ENCODE measurements around the gene GPR89B. TPM values are rescaled to one million over a fixed set of nuclear protein-coding genes. Genes with fewer than 3 reads are reported as not detected.
"Not testable (repeated sequence)": the region's sequence is repeated elsewhere in the genome, so short reads cannot be mapped to it uniquely, and the experiment has no call there.

The GPR89B gene
- polyA plus RNA-seq, 3 donors = 2.5 to 7.7 (median 7.7) TPM

GRCh38 chr1:147958906-147959305, 30.7 kb downstream of the GPR89B start:
- H3K4me3 ChIP-seq (replicated peaks in 1 of 3; ENCODE audit: low read depth in 2 of 3, low read length in 3 of 3); H3K9me3 Mint-ChIP-seq; H3K4me1 Mint-ChIP-seq; DNase-seq; H4K20me1 ChIP-seq (ENCODE audit: insufficient read depth, low read length); H3K79me2 ChIP-seq (ENCODE audit: insufficient read depth, low read length); H3K36me3 Mint-ChIP-seq; H3K27me3 ChIP-seq (ENCODE audit: control insufficient read depth in 2 of 2, insufficient read depth in 2 of 2, low read length in 2 of 2); intact Hi-C loops (cut with micrococcal nuclease); H3K27me3 Mint-ChIP-seq (ENCODE audit: low read depth in 3 of 3); H3K4me1 ChIP-seq (ENCODE audit: control insufficient read depth in 1 of 2, insufficient read depth in 2 of 2, low read length in 2 of 2); H3K27ac ChIP-seq (ENCODE audit: low read depth in 1 of 2, low read length in 2 of 2); H2AFZ ChIP-seq (ENCODE audit: insufficient read depth, low read depth, low read length, poor library complexity, severe bottlenecking); H3K9ac ChIP-seq (ENCODE audit: insufficient read depth, low read length, poor library complexity, severe bottlenecking); H3K36me3 ChIP-seq (replicated peaks in 1 of 2; ENCODE audit: control insufficient read depth in 1 of 2, insufficient read depth in 2 of 2, low read length in 2 of 2); H3K27ac Mint-ChIP-seq; H3K9me3 ChIP-seq (replicated peaks in 1 of 2; ENCODE audit: control insufficient read depth in 1 of 2, insufficient read depth in 1 of 2, low read length in 2 of 2); H3K4me3 Mint-ChIP-seq; H3K4me2 ChIP-seq (replicated peaks; ENCODE audit: extremely low read depth, low read length, poor library complexity, severe bottlenecking): not testable (repeated sequence)
- WGBS (ENCODE audit: insufficient coverage) = no CpG with 5 or more reads among the region's 1 CpG

- not testable (repeated sequence) for H3K27ac Mint-ChIP-seq
These were observed 31.5 kb downstream of the GPR89B start for GRCh38 chr1:147959680-147960079.

GRCh38 chr1:147964575-147964974, 36.4 kb downstream of the GPR89B start:
- DNase-seq; H3K36me3 Mint-ChIP-seq; H3K4me1 Mint-ChIP-seq; H3K4me1 ChIP-seq (ENCODE audit: control insufficient read depth in 1 of 2, insufficient read depth in 2 of 2, low read length in 2 of 2); H3K27ac Mint-ChIP-seq; H3K27ac ChIP-seq (ENCODE audit: low read depth in 1 of 2, low read length in 2 of 2); H3K4me3 ChIP-seq (replicated peaks in 1 of 3; ENCODE audit: low read depth in 2 of 3, low read length in 3 of 3); H3K27me3 ChIP-seq (ENCODE audit: control insufficient read depth in 2 of 2, insufficient read depth in 2 of 2, low read length in 2 of 2); H4K20me1 ChIP-seq (ENCODE audit: insufficient read depth, low read length); H3K9me3 ChIP-seq (replicated peaks in 1 of 2; ENCODE audit: control insufficient read depth in 1 of 2, insufficient read depth in 1 of 2, low read length in 2 of 2); intact Hi-C loops (cut with micrococcal nuclease); H3K79me2 ChIP-seq (ENCODE audit: insufficient read depth, low read length); H3K36me3 ChIP-seq (replicated peaks in 1 of 2; ENCODE audit: control insufficient read depth in 1 of 2, insufficient read depth in 2 of 2, low read length in 2 of 2); H3K9me3 Mint-ChIP-seq; H3K4me3 Mint-ChIP-seq; H3K9ac ChIP-seq (ENCODE audit: insufficient read depth, low read length, poor library complexity, severe bottlenecking); H3K27me3 Mint-ChIP-seq (ENCODE audit: low read depth in 3 of 3); H2AFZ ChIP-seq (ENCODE audit: insufficient read depth, low read depth, low read length, poor library complexity, severe bottlenecking); H3K4me2 ChIP-seq (replicated peaks; ENCODE audit: extremely low read depth, low read length, poor library complexity, severe bottlenecking): not testable (repeated sequence)
- no CpG with 5 or more reads among the region's 1 CpG for WGBS (ENCODE audit: insufficient coverage)

More at GRCh38 chr1:147959680-147960079, 31.5 kb downstream of the GPR89B start:
- H2AFZ ChIP-seq (ENCODE audit: insufficient read depth, low read depth, low read length, poor library complexity, severe bottlenecking); H3K4me2 ChIP-seq (replicated peaks; ENCODE audit: extremely low read depth, low read length, poor library complexity, severe bottlenecking); H3K9me3 ChIP-seq (replicated peaks in 1 of 2; ENCODE audit: control insufficient read depth in 1 of 2, insufficient read depth in 1 of 2, low read length in 2 of 2); DNase-seq; H3K27me3 ChIP-seq (ENCODE audit: control insufficient read depth in 2 of 2, insufficient read depth in 2 of 2, low read length in 2 of 2); H3K4me1 Mint-ChIP-seq; H3K4me3 Mint-ChIP-seq; H3K79me2 ChIP-seq (ENCODE audit: insufficient read depth, low read length); H4K20me1 ChIP-seq (ENCODE audit: insufficient read depth, low read length); H3K36me3 ChIP-seq (replicated peaks in 1 of 2; ENCODE audit: control insufficient read depth in 1 of 2, insufficient read depth in 2 of 2, low read length in 2 of 2); intact Hi-C loops (cut with micrococcal nuclease); H3K27me3 Mint-ChIP-seq (ENCODE audit: low read depth in 3 of 3); H3K9me3 Mint-ChIP-seq; H3K27ac ChIP-seq (ENCODE audit: low read depth in 1 of 2, low read length in 2 of 2); H3K9ac ChIP-seq (ENCODE audit: insufficient read depth, low read length, poor library complexity, severe bottlenecking); H3K36me3 Mint-ChIP-seq; H3K4me1 ChIP-seq (ENCODE audit: control insufficient read depth in 1 of 2, insufficient read depth in 2 of 2, low read length in 2 of 2); H3K4me3 ChIP-seq (replicated peaks in 1 of 3; ENCODE audit: low read depth in 2 of 3, low read length in 3 of 3): not testable (repeated sequence)
- no CpG with 5 or more reads among the region's 2 CpGs for WGBS (ENCODE audit: insufficient coverage)

GRCh38 chr1:147966657-147967056, 38.4 kb downstream of the GPR89B start:
- H3K9ac ChIP-seq (ENCODE audit: insufficient read depth, low read length, poor library complexity, severe bottlenecking); H3K9me3 Mint-ChIP-seq; H3K36me3 Mint-ChIP-seq; H3K4me3 ChIP-seq (replicated peaks in 1 of 3; ENCODE audit: low read depth in 2 of 3, low read length in 3 of 3); H3K9me3 ChIP-seq (replicated peaks in 1 of 2; ENCODE audit: control insufficient read depth in 1 of 2, insufficient read depth in 1 of 2, low read length in 2 of 2); intact Hi-C loops (cut with micrococcal nuclease); H3K27me3 Mint-ChIP-seq (ENCODE audit: low read depth in 3 of 3); H3K4me2 ChIP-seq (replicated peaks; ENCODE audit: extremely low read depth, low read length, poor library complexity, severe bottlenecking); H3K4me1 Mint-ChIP-seq; H3K4me3 Mint-ChIP-seq; H2AFZ ChIP-seq (ENCODE audit: insufficient read depth, low read depth, low read length, poor library complexity, severe bottlenecking); H3K4me1 ChIP-seq (ENCODE audit: control insufficient read depth in 1 of 2, insufficient read depth in 2 of 2, low read length in 2 of 2); H3K27ac ChIP-seq (ENCODE audit: low read depth in 1 of 2, low read length in 2 of 2); H4K20me1 ChIP-seq (ENCODE audit: insufficient read depth, low read length); H3K27me3 ChIP-seq (ENCODE audit: control insufficient read depth in 2 of 2, insufficient read depth in 2 of 2, low read length in 2 of 2); H3K27ac Mint-ChIP-seq; H3K36me3 ChIP-seq (replicated peaks in 1 of 2; ENCODE audit: control insufficient read depth in 1 of 2, insufficient read depth in 2 of 2, low read length in 2 of 2); DNase-seq; H3K79me2 ChIP-seq (ENCODE audit: insufficient read depth, low read length): not testable (repeated sequence)
- WGBS (ENCODE audit: insufficient coverage) = no CpG with 5 or more reads among the region's 1 CpG

Data from CD14-positive monocyte (primary cell).